ENCODE data around the gene PTP4A1.

- TF ChIP-seq GATA3 (IDR thresholded peaks at IDR 0.05; ENCODE audit: low read depth, low read length): no peak
- TF ChIP-seq GATA2 (IDR thresholded peaks at IDR 0.05; ENCODE audit: low read depth, low read length): no peak
Observed at GRCh38 chr6:63592886-63593285, 20.6 kb downstream of the PTP4A1 start.

All from SH-SY5Y (cell line).